Vagina (tissue), 2 donors: ENCODE results near the gene PSMA6.

ENCODE experiments used
- CTCF ChIP-seq, 3 experiments: fragments of 450-650 bp in 2 of 3; fragments of 200-600 bp in 1 of 3; sonication (generic) in 1 of 3; IDR thresholded peaks; one replicate each; pipeline ENCODE4 v1.5.1; 2017 to 2019; ENCODE audit warnings: antibody characterized with exemption in 3 of 3, mild to moderate bottlenecking in 2 of 3, moderate library complexity in 2 of 3
- POLR2A ChIP-seq, 2 donors: fragments of 450-650 bp; IDR thresholded peaks; one replicate each; pipeline ENCODE4 v1.6.1; 2017; ENCODE audit warnings: antibody characterized with exemption in 2 of 2, mild to moderate bottlenecking in 2 of 2, moderate library complexity in 2 of 2
- POLR2AphosphoS5 ChIP-seq, 2 donors: sonication (generic); formaldehyde crosslinking; IDR thresholded peaks; one replicate each; pipeline ENCODE4 v1.9.0; 2017; ENCODE audit warnings: antibody characterized with exemption in 2 of 2, mild to moderate bottlenecking in 2 of 2, low read depth in 1 of 2; ENCODE audit not compliant: insufficient read depth in 1 of 2

DNA sequence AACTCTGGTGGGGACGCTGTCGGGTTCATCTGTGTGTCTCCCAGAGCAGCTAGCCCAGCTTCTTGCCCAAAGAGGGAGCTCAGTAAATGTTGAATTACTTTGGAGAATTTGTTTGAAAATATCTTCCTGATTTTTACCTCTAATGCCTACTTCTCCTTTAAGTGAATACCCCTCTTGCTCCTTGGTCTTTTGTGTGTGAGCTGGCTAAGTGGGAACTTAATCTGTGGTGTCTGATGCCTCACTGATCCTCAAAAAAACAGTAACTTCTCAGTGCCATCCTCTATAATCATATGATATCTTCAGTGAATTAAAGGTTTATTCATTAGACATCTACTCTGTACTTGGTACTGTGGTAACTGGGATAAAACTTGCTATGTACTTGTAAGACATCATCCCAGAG lies 7.7 kb upstream of the PSMA6 start:
- TF ChIP-seq CTCF (IDR thresholded peaks at IDR 0.05), result no peak
- TF ChIP-seq POLR2AphosphoS5 (IDR thresholded peaks at IDR 0.05; ENCODE audit: insufficient read depth in 1 of 2, low read depth in 1 of 2), result no peak
- TF ChIP-seq POLR2A (IDR thresholded peaks at IDR 0.05), result no peak
